RWPE2 (cell line): ENCODE data around the gene EPO.

Experiments used
- ATAC-seq: fragments of 200-7000 bp; cut with Tn5 transposase; 3 replicates; pipeline ENCODE4 v1.9.1; 2021; ENCODE audit warnings: low read depth
- DNase-seq: peaks from one replicate; pipeline ENCODE4 v3.0.0-alpha.2; 2020; ENCODE audit warnings: low spot score
- H3K27ac ChIP-seq: fragments of 450-650 bp; 2 replicates; pipeline ENCODE4 v1.5.1; 2017; ENCODE audit warnings: mild to moderate bottlenecking; ENCODE audit not compliant: poor library complexity, severe bottlenecking
- H3K27me3 ChIP-seq: fragments of 250-450 bp; sonication (Bioruptor Pico); 2 replicates; pipeline ENCODE4 v1.5.1; 2021; ENCODE audit warnings: mild to moderate bottlenecking, moderate library complexity; ENCODE audit not compliant: insufficient read depth, poor library complexity, severe bottlenecking
- H3K36me3 ChIP-seq: fragments of 250-450 bp; sonication (Bioruptor Pico); 2 replicates; pipeline ENCODE4 v1.5.1; 2020; ENCODE audit warnings: low read depth, mild to moderate bottlenecking, moderate library complexity
- H3K4me1 ChIP-seq: fragments of 250-450 bp; sonication (Bioruptor Pico); 2 replicates; pipeline ENCODE4 v1.5.1; 2021; ENCODE audit warnings: mild to moderate bottlenecking, moderate library complexity; ENCODE audit not compliant: insufficient read depth, poor library complexity, severe bottlenecking
- H3K4me3 ChIP-seq: fragments of 250-450 bp; sonication (Bioruptor Pico); 2 replicates; pipeline ENCODE4 v1.5.1; 2021; ENCODE audit warnings: mild to moderate bottlenecking, moderate library complexity; ENCODE audit not compliant: severe bottlenecking
- H3K9me3 ChIP-seq: fragments of 250-450 bp; sonication (Bioruptor Pico); 2 replicates; pipeline ENCODE4 v1.5.1; 2021; ENCODE audit warnings: mild to moderate bottlenecking, moderate library complexity; ENCODE audit not compliant: severe bottlenecking
- CTCF ChIP-seq: fragments of 450-650 bp; IDR thresholded peaks from one replicate; pipeline ENCODE4 v1.5.1; 2017; ENCODE audit warnings: mild to moderate bottlenecking, moderate library complexity; ENCODE audit not compliant: poor library complexity, severe bottlenecking

EPO gene

GRCh38 chr7:100739934-100740333 lies 19.7 kb downstream of the EPO start:
- ATAC-seq: no peak
- no peak for TF ChIP-seq CTCF
- Histone ChIP-seq H3K4me1 (no peaks in the 10 kb centered on the region), H3K4me3 (no peak overlapping the region), H3K9me3 (no peaks in the 10 kb centered on the region), H3K36me3 (no peaks in the 10 kb centered on the region), H3K27ac (no peak overlapping the region), H3K27me3 (no peaks in the 10 kb centered on the region)
- no peak for DNase-seq

GRCh38 chr7:100744605-100745004 lies 24.3 kb downstream of the EPO start:
- Histone ChIP-seq H3K4me1 (no peaks in the 10 kb centered on the region), H3K4me3 (no peak overlapping the region), H3K27ac (no peak overlapping the region), H3K36me3 (no peaks in the 10 kb centered on the region), H3K9me3 (no peaks in the 10 kb centered on the region), H3K27me3 (no peaks in the 10 kb centered on the region)
- DNase-seq (no peak), ATAC-seq (no peak)
- no peak for TF ChIP-seq CTCF

GRCh38 chr7:100745184-100745583 lies 24.9 kb downstream of the EPO start:
- no peaks in the 10 kb centered on the region for H3K36me3 ChIP-seq
- no peak for TF ChIP-seq CTCF
- H3K27me3 ChIP-seq: no peaks in the 10 kb centered on the region
- no peak for DNase-seq
- ATAC-seq: peak; percentile 45; the same call in 2 of the 3 replicates
- no peaks in the 10 kb centered on the region for H3K9me3 ChIP-seq
- H3K4me3 ChIP-seq: peak overlapping the region; percentile 11
- no peaks in the 10 kb centered on the region for H3K4me1 ChIP-seq
- no peak overlapping the region for H3K27ac ChIP-seq

- DNase-seq (no peak), ATAC-seq (no peak)
- Histone ChIP-seq H3K27ac (no peak overlapping the region), H3K9me3 (no peaks in the 10 kb centered on the region), H3K4me1 (no peaks in the 10 kb centered on the region), H3K4me3 (no peak overlapping the region), H3K36me3 (no peaks in the 10 kb centered on the region), H3K27me3 (no peaks in the 10 kb centered on the region)
- TF ChIP-seq CTCF: no peak
These were observed 32.7 kb downstream of the EPO start for GRCh38 chr7:100752994-100753393.

- H3K4me3 ChIP-seq: no peak overlapping the region
- no peaks in the 10 kb centered on the region for H3K9me3 ChIP-seq
- ATAC-seq: peak; percentile 31; the same call in 2 of the 3 replicates
- no peaks in the 10 kb centered on the region for H3K27me3 ChIP-seq
- H3K36me3 ChIP-seq: no peaks in the 10 kb centered on the region
- no peak for TF ChIP-seq CTCF
- no peak for DNase-seq
- H3K4me1 ChIP-seq: no peaks in the 10 kb centered on the region
- H3K27ac ChIP-seq: no peak overlapping the region
These were observed 33.5 kb downstream of the EPO start for GRCh38 chr7:100753750-100754149.
